Activated CD4-positive, alpha-beta memory T cell treated with anti-CD3 and anti-CD28 coated beads, Interleukin-2, amount 10 ng/mL, durations not matched to agents 7 days and 5 days (primary cell): ENCODE data around the gene CFAP97D2. TPM values are rescaled to one million over a fixed set of nuclear protein-coding genes. Genes with fewer than 3 reads are reported as not detected.

Experiments used
- CTCF ChIA-PET: fragments of 350-600 bp; sonication (Branson Sonifier 250); formaldehyde crosslinking; loops from one replicate; lab custom pipeline; 2021; ENCODE audit warnings: antibody characterized with exemption, inconsistent platforms; lab: Charles Lee
- POLR2A ChIA-PET: fragments of 350-600 bp; sonication (Branson Sonifier 250); formaldehyde crosslinking; loops from one replicate; lab custom pipeline; 2021; ENCODE audit warnings: antibody characterized with exemption; lab: Charles Lee
- DNase-seq: peaks from one replicate; pipeline ENCODE4 v3.0.0-alpha.2; 2020
- H3K27ac Mint-ChIP-seq: one replicate; pipeline ENCODE4 v1.8.0; 2021; ENCODE audit warnings: mild to moderate bottlenecking, mixed read lengths
- H3K27me3 Mint-ChIP-seq: one replicate; pipeline ENCODE4 v1.8.0; 2021; ENCODE audit warnings: mixed read lengths
- H3K36me3 Mint-ChIP-seq: one replicate; pipeline ENCODE4 v1.8.0; 2021; ENCODE audit warnings: low read depth, mixed read lengths
- H3K4me1 Mint-ChIP-seq: one replicate; pipeline ENCODE4 v1.8.0; 2021; ENCODE audit warnings: mixed read lengths
- H3K4me3 Mint-ChIP-seq: one replicate; pipeline ENCODE4 v1.8.0; 2021; ENCODE audit warnings: mild to moderate bottlenecking, mixed read lengths
- H3K9me3 Mint-ChIP-seq: one replicate; pipeline ENCODE4 v1.8.0; 2021; ENCODE audit warnings: mixed read lengths
- total RNA-seq, 2 experiments: library from RNA; stranded (reverse); gene quantifications; one replicate each; pipeline ENCODE4 v1.2.3, GENCODE V29; 2021

The CFAP97D2 gene
- total RNA-seq, 2 experiments from 2014 or later = not detected

DNA sequence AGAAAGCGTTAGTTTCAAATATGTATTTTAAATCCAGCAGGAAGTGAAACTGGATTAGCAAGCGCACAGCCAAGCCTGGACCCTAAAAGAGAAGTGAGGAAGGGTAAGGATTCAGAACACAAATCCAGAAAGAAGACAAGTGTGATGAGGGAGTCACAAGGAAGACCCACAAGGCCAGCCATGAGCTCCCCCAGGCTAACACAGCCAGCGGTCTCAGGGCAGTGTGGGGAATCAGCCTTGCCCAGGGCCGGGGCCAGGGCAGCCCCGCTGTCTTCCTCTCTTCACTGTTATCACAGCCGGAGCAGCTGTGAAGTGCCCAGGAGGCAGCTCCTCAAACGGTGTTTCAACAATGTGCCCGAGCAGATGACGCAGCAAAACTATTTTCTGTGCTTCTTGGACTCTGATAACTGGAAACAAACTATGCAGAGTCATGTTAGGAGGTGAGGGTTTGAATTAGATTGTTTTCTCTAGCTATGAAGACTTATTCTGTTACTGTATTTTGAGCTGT lies 43.5 kb downstream of the CFAP97D2 start:
- Mint-ChIP-seq H3K36me3 (no peaks in the 10 kb centered on the region), H3K27ac (no peak overlapping the region), H3K9me3 (no peaks in the 10 kb centered on the region), H3K4me1 (peaks cover 35% of the 10 kb centered on the region), H3K27me3 (peaks cover 9% of the 10 kb centered on the region), H3K4me3 (no peak overlapping the region)
- DNase-seq = no peak
- POLR2A ChIA-PET = interaction anchor here (1.1 to 1.5 kb wide), 3 partner anchors 60 to 82 kb away, joined by 3 read pairs; no protein-coding TSS in a partner anchor
- CTCF ChIA-PET = interaction anchor here (0.6 to 1.2 kb wide), 4 partner anchors 9 to 112 kb away, joined by 3 to 4 read pairs (median 4); no protein-coding TSS in a partner anchor

DNA sequence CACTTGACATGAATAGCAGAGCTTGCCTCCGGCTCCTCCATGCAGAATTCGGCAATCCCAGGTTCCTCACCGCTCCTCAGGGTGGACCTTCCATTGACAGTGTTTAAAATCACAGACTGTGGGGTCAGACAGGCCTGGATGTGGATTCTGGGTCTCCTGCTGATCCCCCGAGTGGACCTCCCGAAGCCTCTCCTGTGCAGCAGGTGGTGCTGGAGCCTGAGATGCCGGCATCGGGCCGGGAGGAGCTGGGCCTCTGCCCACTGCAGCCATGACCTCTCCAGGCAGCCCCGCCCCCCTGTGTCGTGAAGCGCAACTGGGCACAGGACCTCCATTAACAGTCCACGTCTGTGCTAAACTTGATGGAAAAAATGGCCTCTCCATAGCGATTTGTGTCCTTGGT lies 45.1 kb downstream of the CFAP97D2 start:
- CTCF ChIA-PET = interaction anchor here (0.7 to 1.6 kb wide), 2 partner anchors 78 to 116 kb away, joined by 4 to 5 read pairs; no protein-coding TSS in a partner anchor
- H3K4me3 Mint-ChIP-seq = no peak overlapping the region
- no peak overlapping the region for H3K27ac Mint-ChIP-seq
- H3K9me3 Mint-ChIP-seq = no peaks in the 10 kb centered on the region
- H3K36me3 Mint-ChIP-seq = no peaks in the 10 kb centered on the region
- DNase-seq = no peak
- POLR2A ChIA-PET = interaction anchor here (0.7 to 1.1 kb wide), 2 partner anchors 81 to 89 kb away, joined by 3 read pairs; no protein-coding TSS in a partner anchor
- peaks cover 17% of the 10 kb centered on the region for H3K27me3 Mint-ChIP-seq
- H3K4me1 Mint-ChIP-seq = peaks cover 35% of the 10 kb centered on the region

- ChIA-PET CTCF (interaction anchor here (0.6 to 2.4 kb wide), 9 partner anchors 12 to 304 kb away, joined by 3 to 19 read pairs (median 4); no protein-coding TSS in a partner anchor), POLR2A (interaction anchor here (0.9 to 1.2 kb wide), 6 partner anchors 77 to 501 kb away, joined by 3 to 8 read pairs (median 5); no protein-coding TSS in a partner anchor)
- H3K27ac Mint-ChIP-seq = no peak overlapping the region
- H3K4me1 Mint-ChIP-seq = peaks cover 30% of the 10 kb centered on the region
- peaks cover 22% of the 10 kb centered on the region for H3K27me3 Mint-ChIP-seq
- H3K36me3 Mint-ChIP-seq = no peaks in the 10 kb centered on the region
- DNase-seq = no peak
- no peak overlapping the region for H3K4me3 Mint-ChIP-seq
- no peaks in the 10 kb centered on the region for H3K9me3 Mint-ChIP-seq
Measured at GRCh38 chr13:114225610-114226009, 46.6 kb downstream of the CFAP97D2 start.

DNA sequence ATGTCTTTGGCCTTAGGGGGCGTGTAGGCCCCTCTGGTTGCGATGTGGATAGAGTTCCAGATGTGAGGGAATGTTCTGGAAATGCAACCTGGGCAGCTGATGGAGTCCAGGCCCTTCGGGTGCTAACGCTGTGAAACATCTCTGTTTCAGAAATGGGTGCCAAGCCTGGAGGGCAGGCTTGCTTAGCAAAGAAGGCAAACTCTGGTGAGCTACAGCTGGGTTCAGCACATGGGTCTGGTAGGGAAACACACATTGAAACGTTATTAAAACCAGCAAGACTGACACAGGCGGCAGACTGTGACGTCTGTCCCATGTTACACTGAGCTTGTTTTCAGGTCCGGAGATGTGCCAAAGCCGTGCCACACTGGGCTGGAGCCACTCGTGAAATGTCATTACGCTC lies 47.0 kb downstream of the CFAP97D2 start:
- DNase-seq = no peak
- Mint-ChIP-seq H3K27ac (no peak overlapping the region), H3K36me3 (no peaks in the 10 kb centered on the region), H3K9me3 (no peaks in the 10 kb centered on the region), H3K4me3 (no peak overlapping the region), H3K27me3 (peaks cover 22% of the 10 kb centered on the region), H3K4me1 (peaks cover 30% of the 10 kb centered on the region)
- ChIA-PET CTCF (interaction anchor here (0.6 to 2.4 kb wide), 9 partner anchors 12 to 305 kb away, joined by 3 to 19 read pairs (median 4); no protein-coding TSS in a partner anchor), POLR2A (interaction anchor here (0.9 to 1.2 kb wide), 6 partner anchors 78 to 502 kb away, joined by 3 to 8 read pairs (median 5); no protein-coding TSS in a partner anchor)

DNA sequence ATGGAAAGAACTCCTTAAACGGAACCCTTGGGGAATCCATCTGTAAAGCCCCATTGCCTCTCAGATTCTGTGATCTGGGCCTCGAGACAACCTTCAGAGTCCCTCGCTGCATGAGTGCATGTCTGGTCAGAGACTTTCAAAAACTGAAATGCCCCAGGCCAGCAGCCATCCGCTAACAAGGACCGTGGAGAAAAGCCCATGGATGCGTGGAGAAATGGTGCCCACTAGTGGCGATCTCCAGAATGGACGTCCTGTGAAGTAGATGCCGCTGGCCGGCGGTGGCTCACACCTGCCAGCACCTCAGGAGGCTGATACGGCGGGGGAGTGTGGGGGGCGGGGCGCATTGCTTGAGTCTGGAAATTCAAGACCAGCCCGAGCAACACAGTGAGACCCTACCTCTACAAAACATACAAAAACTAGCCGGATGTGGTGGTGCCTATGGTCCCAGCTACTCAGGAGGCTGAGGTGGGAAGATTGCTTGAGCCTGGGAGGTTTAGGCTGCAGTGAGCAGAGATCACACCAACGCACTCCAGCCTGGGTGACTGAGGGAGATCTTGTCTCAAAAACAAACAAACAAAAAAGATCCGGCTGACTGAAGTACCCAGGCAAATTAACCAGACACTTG lies 47.8 kb downstream of the CFAP97D2 start:
- peaks cover 30% of the 10 kb centered on the region for H3K4me1 Mint-ChIP-seq

GRCh38 chr13:114227528-114227927 lies 48.5 kb downstream of the CFAP97D2 start:
- peaks cover 25% of the 10 kb centered on the region for H3K27me3 Mint-ChIP-seq
- no peak overlapping the region for H3K27ac Mint-ChIP-seq
- H3K36me3 Mint-ChIP-seq = no peaks in the 10 kb centered on the region
- POLR2A ChIA-PET = interaction anchor here (1.1 to 1.5 kb wide), 2 partner anchors 9 to 97 kb away, joined by 3 to 4 read pairs; no protein-coding TSS in a partner anchor
- DNase-seq = no peak
- peaks cover 32% of the 10 kb centered on the region for H3K4me1 Mint-ChIP-seq
- H3K4me3 Mint-ChIP-seq = no peak overlapping the region
- no peaks in the 10 kb centered on the region for H3K9me3 Mint-ChIP-seq
- CTCF ChIA-PET = interaction anchor here (0.6 to 2.4 kb wide), 5 partner anchors 9 to 162 kb away, joined by 3 to 19 read pairs (median 4); no protein-coding TSS in a partner anchor

More for the DNA sequence above, 47.8 kb downstream of the CFAP97D2 start:
- no peak overlapping the region for H3K4me3 Mint-ChIP-seq
- no peaks in the 10 kb centered on the region for H3K36me3 Mint-ChIP-seq
- H3K9me3 Mint-ChIP-seq = no peaks in the 10 kb centered on the region
- CTCF ChIA-PET = interaction anchor here (0.6 to 2.4 kb wide), 7 partner anchors 10 to 161 kb away, joined by 3 to 19 read pairs (median 4); no protein-coding TSS in a partner anchor
- H3K27ac Mint-ChIP-seq = no peak overlapping the region
- DNase-seq = peak; percentile 89
- POLR2A ChIA-PET = interaction anchor here (1.0 to 1.5 kb wide), 7 partner anchors 9 to 502 kb away, joined by 3 to 8 read pairs (median 4); no protein-coding TSS in a partner anchor
- peaks cover 22% of the 10 kb centered on the region for H3K27me3 Mint-ChIP-seq

- no peaks in the 10 kb centered on the region for H3K36me3 Mint-ChIP-seq
- peaks cover 28% of the 10 kb centered on the region for H3K27me3 Mint-ChIP-seq
- no peak for DNase-seq
- peaks cover 31% of the 10 kb centered on the region for H3K4me1 Mint-ChIP-seq
- H3K4me3 Mint-ChIP-seq = no peak overlapping the region
- ChIA-PET CTCF (interaction anchor here (1.3 to 2.4 kb wide), 3 partner anchors 8 to 163 kb away, joined by 3 to 11 read pairs (median 4); no protein-coding TSS in a partner anchor), POLR2A (interaction anchor here (1.5 kb wide), 1 partner anchor 8 kb away, joined by 4 read pairs; no protein-coding TSS in a partner anchor)
- no peaks in the 10 kb centered on the region for H3K9me3 Mint-ChIP-seq
- H3K27ac Mint-ChIP-seq = no peak overlapping the region
Measured at GRCh38 chr13:114228176-114228575, 49.1 kb downstream of the CFAP97D2 start.

- Mint-ChIP-seq H3K27ac (no peak overlapping the region), H3K9me3 (no peaks in the 10 kb centered on the region), H3K27me3 (peaks cover 28% of the 10 kb centered on the region), H3K4me3 (no peak overlapping the region), H3K36me3 (no peaks in the 10 kb centered on the region), H3K4me1 (peaks cover 34% of the 10 kb centered on the region)
- DNase-seq = no peak
- ChIA-PET CTCF (interaction anchor here (1.9 kb wide), 1 partner anchor 118 kb away, joined by 5 read pairs; no protein-coding TSS in a partner anchor), POLR2A (no interaction called here)
Measured at GRCh38 chr13:114229506-114229905, 50.4 kb downstream of the CFAP97D2 start.

DNA sequence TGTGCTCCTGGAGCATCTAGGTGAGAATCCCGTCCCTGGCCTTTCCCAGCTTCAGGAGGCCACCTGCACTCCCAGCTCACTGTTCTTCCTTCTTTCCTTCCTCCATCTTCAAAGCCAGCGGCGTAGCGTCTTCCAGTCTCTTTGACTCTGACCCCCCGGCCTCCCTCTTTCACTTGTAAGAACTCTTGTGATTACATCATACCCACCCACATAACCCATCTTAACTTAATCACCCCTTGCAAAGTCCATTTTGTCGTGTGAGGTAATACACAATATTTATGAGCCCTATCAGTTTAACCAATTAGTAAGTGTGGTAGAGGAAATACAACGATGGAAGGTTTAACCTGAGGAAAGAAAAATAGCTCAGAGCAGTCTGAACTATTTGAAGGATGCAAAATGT lies 51.1 kb downstream of the CFAP97D2 start:
- H3K4me1 Mint-ChIP-seq = peaks cover 29% of the 10 kb centered on the region
- no peak for DNase-seq
- no peak overlapping the region for H3K27ac Mint-ChIP-seq
- H3K4me3 Mint-ChIP-seq = no peak overlapping the region
- H3K36me3 Mint-ChIP-seq = no peaks in the 10 kb centered on the region
- peaks cover 28% of the 10 kb centered on the region for H3K27me3 Mint-ChIP-seq
- CTCF ChIA-PET = interaction anchor here (1.9 kb wide), 1 partner anchor 118 kb away, joined by 5 read pairs; no protein-coding TSS in a partner anchor
- H3K9me3 Mint-ChIP-seq = no peaks in the 10 kb centered on the region
- POLR2A ChIA-PET = no interaction called here

GRCh38 chr13:114230575-114230974 lies 51.5 kb downstream of the CFAP97D2 start:
- POLR2A ChIA-PET = no interaction called here
- Mint-ChIP-seq H3K4me3 (no peak overlapping the region), H3K4me1 (peaks cover 30% of the 10 kb centered on the region)

GRCh38 chr13:114231886-114232285 lies 52.8 kb downstream of the CFAP97D2 start:
- H3K4me3 Mint-ChIP-seq = no peak overlapping the region
- peaks cover 26% of the 10 kb centered on the region for H3K27me3 Mint-ChIP-seq
- no peak overlapping the region for H3K27ac Mint-ChIP-seq
- peaks cover 8% of the 10 kb centered on the region for H3K36me3 Mint-ChIP-seq
- CTCF ChIA-PET = no interaction called here
- H3K9me3 Mint-ChIP-seq = no peaks in the 10 kb centered on the region
- peaks cover 28% of the 10 kb centered on the region for H3K4me1 Mint-ChIP-seq
- DNase-seq = no peak
- POLR2A ChIA-PET = no interaction called here

More at GRCh38 chr13:114230575-114230974, 51.5 kb downstream of the CFAP97D2 start:
- H3K27ac Mint-ChIP-seq = no peak overlapping the region
- no peaks in the 10 kb centered on the region for H3K9me3 Mint-ChIP-seq
- H3K27me3 Mint-ChIP-seq = peaks cover 28% of the 10 kb centered on the region
- CTCF ChIA-PET = interaction anchor here (1.9 kb wide), 1 partner anchor 119 kb away, joined by 5 read pairs; no protein-coding TSS in a partner anchor
- no peak for DNase-seq
- H3K36me3 Mint-ChIP-seq = peaks cover 3% of the 10 kb centered on the region

- ChIA-PET POLR2A (no interaction called here), CTCF (no interaction called here)
- Mint-ChIP-seq H3K4me3 (peak overlapping the region; percentile 93), H3K27me3 (peaks cover 12% of the 10 kb centered on the region), H3K4me1 (peaks cover 28% of the 10 kb centered on the region), H3K36me3 (peaks cover 26% of the 10 kb centered on the region), H3K9me3 (no peaks in the 10 kb centered on the region), H3K27ac (peak overlapping the region; percentile 68)
- no peak for DNase-seq
Measured at GRCh38 chr13:114234266-114234644, 55.2 kb downstream of the CFAP97D2 start.
